Esophagus squamous epithelium (tissue), 5 donors: ENCODE results near the gene ARHGAP28. TPM values are rescaled to one million over a fixed set of nuclear protein-coding genes. Genes with fewer than 3 reads are reported as not detected.

Source experiments
- DNase-seq: peaks from one replicate; lab custom pipeline; 2025; lab: John Stamatoyannopoulos, UW
- H3K27ac ChIP-seq, 4 donors: fragments of 200-600 bp; sonication (generic); one replicate each; pipeline ENCODE4 v1.5.1; 2016 to 2019; ENCODE audit warnings: mild to moderate bottlenecking in 1 of 4
- H3K27me3 ChIP-seq, 4 donors: fragments of 200-600 bp; sonication (generic); 1 replicate in 3 of 4; 2 replicates in 1 of 4; pipeline versions ENCODE4 v1.5.1 to v1.6.0; 2017 to 2021; ENCODE audit warnings: antibody characterized with exemption in 1 of 4
- H3K36me3 ChIP-seq, 3 donors: fragments of 200-600 bp; sonication (generic); one replicate each; pipeline ENCODE4 v1.5.1; 2016 to 2019
- H3K4me1 ChIP-seq, 3 donors: fragments of 200-600 bp; sonication (generic); one replicate each; pipeline ENCODE4 v1.5.1; 2017 to 2019
- H3K4me3 ChIP-seq, 4 donors: fragments of 200-600 bp; sonication (generic); 1 replicate in 3 of 4; 2 replicates in 1 of 4; pipeline ENCODE4 v1.5.1; 2016 to 2019; ENCODE audit warnings: mild to moderate bottlenecking in 2 of 4, moderate library complexity in 1 of 4
- H3K9me3 ChIP-seq, 3 donors: fragments of 200-600 bp; sonication (generic); one replicate each; pipeline ENCODE4 v1.5.1; 2016 to 2019
- POLR2A ChIP-seq, 4 donors: fragments of 450-650 bp; IDR thresholded peaks; one replicate each; pipeline ENCODE4 v1.6.1; 2017; ENCODE audit warnings: antibody characterized with exemption in 4 of 4, mild to moderate bottlenecking in 4 of 4, moderate library complexity in 3 of 4
- WGBS, 2 donors: methylation state at CpG; one replicate each; pipeline ENCODE4 v1.1.5; 2018; 5-methylcytosine and 5-hydroxymethylcytosine counted together
- intact Hi-C: fragments of 100-400 bp; cut with DNase I; formaldehyde crosslinking; loops from one replicate; pipeline ENCODE4 v1.15.0; 2022
- total RNA-seq, 4 donors: library from RNA; depleted of rRNA; stranded (reverse); fragments of >200 nt; gene quantifications; one replicate each; pipeline ENCODE4 v1.1.0, GENCODE V29; 2016
- TF ChIP-seq, protein P1 (sequence below), 6 experiments: fragments of 450-650 bp in 4 of 6; fragments of 200-600 bp in 2 of 6; sonication (generic) in 2 of 6; IDR thresholded peaks; one replicate each; pipeline ENCODE4 v1.5.1; 2016 to 2019; ENCODE audit warnings: antibody characterized with exemption in 6 of 6, mild to moderate bottlenecking in 4 of 6, moderate library complexity in 4 of 6
- donor health status: DM: yes; HTN: yes; CAD: no.

The ARHGAP28 gene
- total RNA-seq, 4 donors from 2014 or later = 1.2 to 4.8 (median 3.4) TPM

DNA sequence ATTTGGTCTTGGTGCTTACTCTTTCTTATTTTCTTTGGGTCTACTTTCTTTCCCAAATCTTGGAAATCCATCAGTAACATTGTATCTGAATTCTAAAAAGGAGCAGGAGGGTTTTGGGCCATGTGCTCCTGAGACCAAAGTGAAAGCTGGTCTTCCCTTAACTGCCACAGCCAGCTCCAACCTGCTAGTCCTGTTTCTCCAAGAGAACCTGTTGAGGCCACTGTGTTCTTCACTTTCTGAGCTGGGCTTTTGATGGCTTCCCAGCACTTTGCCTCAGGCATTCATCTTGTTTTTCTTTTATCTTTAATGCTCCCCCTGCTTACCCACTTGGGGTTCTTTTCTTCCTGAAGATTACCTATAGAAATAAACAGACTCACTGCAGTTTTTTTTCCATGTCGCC, 53.3 kb downstream of the ARHGAP28 start:
- no peak overlapping the region for H3K4me3 ChIP-seq
- no peak for DNase-seq
- peak overlapping the region in 2 of 4 donors; percentile 14 to 77 for H3K27ac ChIP-seq
- 69 to 100% methylated on average over 1 of the region's 1 CpG for WGBS, 2 donors
- H3K27me3 ChIP-seq = no peaks in the 10 kb centered on the region
- intact Hi-C loops = no loop called here
- H3K9me3 ChIP-seq = no peaks in the 10 kb centered on the region
- peaks cover 6 to 37% (median 17%) of the 10 kb centered on the region in 3 donors for H3K4me1 ChIP-seq
- TF ChIP-seq, protein P1, sequence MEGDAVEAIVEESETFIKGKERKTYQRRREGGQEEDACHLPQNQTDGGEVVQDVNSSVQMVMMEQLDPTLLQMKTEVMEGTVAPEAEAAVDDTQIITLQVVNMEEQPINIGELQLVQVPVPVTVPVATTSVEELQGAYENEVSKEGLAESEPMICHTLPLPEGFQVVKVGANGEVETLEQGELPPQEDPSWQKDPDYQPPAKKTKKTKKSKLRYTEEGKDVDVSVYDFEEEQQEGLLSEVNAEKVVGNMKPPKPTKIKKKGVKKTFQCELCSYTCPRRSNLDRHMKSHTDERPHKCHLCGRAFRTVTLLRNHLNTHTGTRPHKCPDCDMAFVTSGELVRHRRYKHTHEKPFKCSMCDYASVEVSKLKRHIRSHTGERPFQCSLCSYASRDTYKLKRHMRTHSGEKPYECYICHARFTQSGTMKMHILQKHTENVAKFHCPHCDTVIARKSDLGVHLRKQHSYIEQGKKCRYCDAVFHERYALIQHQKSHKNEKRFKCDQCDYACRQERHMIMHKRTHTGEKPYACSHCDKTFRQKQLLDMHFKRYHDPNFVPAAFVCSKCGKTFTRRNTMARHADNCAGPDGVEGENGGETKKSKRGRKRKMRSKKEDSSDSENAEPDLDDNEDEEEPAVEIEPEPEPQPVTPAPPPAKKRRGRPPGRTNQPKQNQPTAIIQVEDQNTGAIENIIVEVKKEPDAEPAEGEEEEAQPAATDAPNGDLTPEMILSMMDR (IDR thresholded peaks at IDR 0.05) = no peak
- no peak for TF ChIP-seq POLR2A (IDR thresholded peaks at IDR 0.05)
- no peaks in the 10 kb centered on the region for H3K36me3 ChIP-seq

DNA sequence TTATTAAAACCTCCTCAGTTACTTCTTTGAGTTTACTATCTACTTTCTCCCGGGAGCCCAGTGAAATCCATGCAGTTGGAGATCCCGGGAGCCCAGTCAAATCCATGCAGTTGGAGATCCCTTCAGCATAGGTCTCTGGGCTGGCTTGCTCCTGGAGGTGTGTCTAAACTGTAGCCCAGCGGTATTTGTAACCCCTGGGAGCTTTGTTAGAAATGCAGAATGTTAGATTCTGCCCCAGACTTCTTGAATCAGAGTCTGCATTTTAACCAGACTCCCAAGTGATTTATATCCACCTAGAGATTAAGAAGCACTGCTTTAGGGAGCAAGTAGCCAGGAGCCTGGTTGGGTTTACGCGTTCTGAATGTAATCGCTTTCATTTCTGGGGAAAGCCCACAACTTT, 54.5 kb downstream of the ARHGAP28 start:
- no peak overlapping the region for H3K4me3 ChIP-seq

DNA sequence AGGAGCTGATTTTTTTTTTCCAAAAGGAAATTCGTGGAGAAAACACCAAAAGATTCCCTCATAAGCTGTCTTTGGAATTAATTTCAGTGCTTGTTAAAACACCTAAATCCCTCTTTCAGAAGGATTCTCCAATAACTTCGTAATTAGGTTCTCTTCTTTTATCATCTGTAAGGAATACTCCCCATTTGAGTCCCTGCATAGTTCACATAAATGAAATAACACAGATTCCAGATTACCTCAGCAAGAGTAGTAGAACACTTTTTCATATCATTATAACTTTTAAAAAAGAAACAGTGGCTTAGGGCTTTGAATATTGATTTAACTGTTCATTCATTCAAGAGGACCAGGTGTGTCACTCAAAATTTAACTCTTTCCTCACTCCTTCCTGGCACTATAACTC, 55.5 kb downstream of the ARHGAP28 start:
- intact Hi-C loops = no loop called here
- DNase-seq = no peak
- no peak overlapping the region for H3K27ac ChIP-seq
- H3K27me3 ChIP-seq = no peaks in the 10 kb centered on the region
- H3K36me3 ChIP-seq = no peaks in the 10 kb centered on the region
- no peaks in the 10 kb centered on the region for H3K9me3 ChIP-seq
- TF ChIP-seq, protein P1 (IDR thresholded peaks at IDR 0.05) = no peak
- no peak for TF ChIP-seq POLR2A (IDR thresholded peaks at IDR 0.05)
- no peak overlapping the region for H3K4me3 ChIP-seq
- H3K4me1 ChIP-seq = peaks cover 6 to 37% (median 17%) of the 10 kb centered on the region in 3 donors
- 63 to 69% methylated on average over 2 of the region's 2 CpGs for WGBS, 2 donors

More for the DNA sequence above, 54.5 kb downstream of the ARHGAP28 start:
- peaks cover 6 to 37% (median 17%) of the 10 kb centered on the region in 3 donors for H3K4me1 ChIP-seq
- no peaks in the 10 kb centered on the region for H3K9me3 ChIP-seq
- TF ChIP-seq, protein P1 (IDR thresholded peaks at IDR 0.05) = no peak
- no peak for TF ChIP-seq POLR2A (IDR thresholded peaks at IDR 0.05)
- 63 to 84% methylated on average over 5 to 6 of the region's 6 CpGs for WGBS, 2 donors
- no peaks in the 10 kb centered on the region for H3K36me3 ChIP-seq
- intact Hi-C loops = no loop called here
- H3K27me3 ChIP-seq = no peaks in the 10 kb centered on the region
- peak overlapping the region in 2 of 4 donors; percentile 40 to 44 for H3K27ac ChIP-seq
- no peak for DNase-seq

DNA sequence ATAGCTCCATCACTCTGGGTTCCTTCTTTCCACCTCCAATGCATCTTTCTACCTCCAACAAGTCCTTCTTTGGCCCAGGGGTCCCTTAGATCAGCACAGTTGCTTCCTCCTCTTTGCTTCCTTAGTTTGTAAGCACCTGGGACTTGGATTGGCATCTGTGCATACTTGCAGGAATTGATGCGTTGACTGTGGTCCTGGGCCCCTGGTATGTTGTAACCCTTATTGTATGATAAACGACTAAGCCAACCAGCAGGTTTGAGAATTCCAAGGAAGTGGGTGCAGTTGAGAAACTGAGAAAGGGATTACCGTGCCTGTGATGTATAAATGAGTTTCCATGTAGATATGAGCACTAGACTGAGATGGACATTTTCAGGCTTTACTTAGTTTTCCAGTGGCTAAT, 55.9 kb downstream of the ARHGAP28 start:
- WGBS, 2 donors = 69 to 74% methylated on average over 3 of the region's 3 CpGs
- no peak for DNase-seq
- Histone ChIP-seq H3K27ac (no peak overlapping the region), H3K4me3 (no peak overlapping the region), H3K9me3 (no peaks in the 10 kb centered on the region), H3K27me3 (no peaks in the 10 kb centered on the region), H3K36me3 (no peaks in the 10 kb centered on the region), H3K4me1 (peaks cover 6 to 37% (median 17%) of the 10 kb centered on the region in 3 donors)
- TF ChIP-seq, protein P1 (IDR thresholded peaks at IDR 0.05) = no peak
- no peak for TF ChIP-seq POLR2A (IDR thresholded peaks at IDR 0.05)
- intact Hi-C loops = no loop called here

DNA sequence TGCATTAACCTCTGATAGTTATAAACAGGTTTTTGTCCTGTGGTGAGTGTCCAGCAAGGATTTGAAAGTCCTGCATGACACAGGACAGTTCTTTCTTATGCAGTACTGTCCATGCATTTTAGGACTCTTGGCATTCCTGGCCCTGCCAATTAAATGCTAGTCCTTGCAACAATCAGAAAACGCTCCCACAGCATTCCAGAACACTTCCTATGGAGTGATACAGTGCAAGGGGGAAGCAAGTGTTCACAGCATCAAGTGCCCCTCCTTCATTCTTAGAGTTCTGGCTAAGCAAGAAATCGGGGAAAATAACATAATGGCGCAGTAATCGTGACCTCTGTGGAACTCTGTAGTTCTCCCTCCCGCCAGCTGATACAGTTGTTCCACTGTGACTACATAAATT, 62.9 kb downstream of the ARHGAP28 start:
- Histone ChIP-seq H3K9me3 (no peaks in the 10 kb centered on the region), H3K4me1 (peaks cover 0 to 3% (median 0%) of the 10 kb centered on the region in 3 donors), H3K27me3 (no peaks in the 10 kb centered on the region), H3K27ac (no peak overlapping the region), H3K36me3 (no peaks in the 10 kb centered on the region), H3K4me3 (no peak overlapping the region)
- TF ChIP-seq POLR2A (IDR thresholded peaks at IDR 0.05) = no peak
- TF ChIP-seq, protein P1 (IDR thresholded peaks at IDR 0.05) = no peak
- 74 to 86% methylated on average over 5 of the region's 5 CpGs for WGBS, 2 donors
- intact Hi-C loops = no loop called here
- no peak for DNase-seq
